ENCODE measurements around the gene SPRTN. TPM values are rescaled to one million over a fixed set of nuclear protein-coding genes. Genes with fewer than 3 reads are reported as not detected.

Gene SPRTN
- total and polyA plus RNA-seq, 2 experiments from 2014 or later, result 9.1 to 25.0 TPM

GRCh38 chr1:231317306-231318014, 20.6 kb upstream of the SPRTN start (continued):
- no peak for TF ChIP-seq ZNF462 (CRISPR knock-in tag; IDR thresholded peaks at IDR 0.05)
- TF ChIP-seq EZH2 (IDR thresholded peaks at IDR 0.05; ENCODE audit: low read depth, unreplicated experiment), result no peak
- TF ChIP-seq REST (IDR thresholded peaks at IDR 0.05; ENCODE audit: unreplicated experiment), result no peak
- TF ChIP-seq EZH2phosphoT487 (IDR thresholded peaks at IDR 0.05; ENCODE audit: unreplicated experiment), result no peak

GRCh38 chr1:231318015-231318355, 20.1 kb upstream of the SPRTN start:
- H3K9me3 Mint-ChIP-seq, result no peaks in the 10 kb centered on the region
- no peaks in the 10 kb centered on the region for H3F3A ChIP-seq (replicated peaks; ENCODE audit: low read depth)
- no peaks in the 10 kb centered on the region for H3K9me2 ChIP-seq (ENCODE audit: insufficient read depth)
- no peak overlapping the region for H3K27ac ChIP-seq (ENCODE audit: low read depth)
- H3K4me3 Mint-ChIP-seq, result no peak overlapping the region
- H3K36me3 ChIP-seq (ENCODE audit: insufficient read depth), result no peaks in the 10 kb centered on the region
- H2AFZ ChIP-seq, result no peak overlapping the region
- no peak for DNase-seq (ENCODE audit: low spot score)
- H3K4me3 ChIP-seq, result no peak overlapping the region
- H3K27me3 ChIP-seq (ENCODE audit: insufficient read depth), result no peaks in the 10 kb centered on the region
- ATAC-seq, result no peak
- no peaks in the 10 kb centered on the region for H3K79me2 ChIP-seq (replicated peaks; ENCODE audit: insufficient read depth)
- no peak overlapping the region for H3K27ac Mint-ChIP-seq
- H3K4me2 ChIP-seq, result no peak overlapping the region
- H4K20me1 ChIP-seq (replicated peaks; ENCODE audit: insufficient read depth), result no peaks in the 10 kb centered on the region
- no peaks in the 10 kb centered on the region for H3K4me1 Mint-ChIP-seq
- H3K4me1 ChIP-seq (ENCODE audit: insufficient read depth), result no peaks in the 10 kb centered on the region
- no peaks in the 10 kb centered on the region for H3K36me3 Mint-ChIP-seq (ENCODE audit: low read depth)
- peaks cover 3% of the 10 kb centered on the region for H3K27me3 Mint-ChIP-seq (ENCODE audit: insufficient read depth, low read depth, poor library complexity)
- TF ChIP-seq REST (IDR thresholded peaks at IDR 0.05; ENCODE audit: unreplicated experiment) (no peak), NANOG (IDR thresholded peaks at IDR 0.05; ENCODE audit: borderline replicate concordance) (no peak), ETS1 (IDR thresholded peaks at IDR 0.05) (no peak), EZH2 (IDR thresholded peaks at IDR 0.05; ENCODE audit: low read depth, unreplicated experiment) (no peak), CREB1 (CRISPR knock-in tag; IDR thresholded peaks at IDR 0.05; ENCODE audit: low read depth) (no peak), POLR2AphosphoS5 (IDR thresholded peaks at IDR 0.05; ENCODE audit: low read depth) (no peak), STAT1 (IDR thresholded peaks at IDR 0.05; ENCODE audit: unreplicated experiment) (no peak)
